ACC112 (cell line): Measurements from ENCODE around the gene SPOCK1.

Source experiments
- H2AFZ ChIP-seq: fragments of 200-600 bp; sonication (generic); one replicate; pipeline ENCODE4 v1.6.0; 2017; ENCODE audit warnings: antibody characterized with exemption, low read length; ENCODE audit not compliant: unreplicated experiment
- H3K27ac ChIP-seq: fragments of 200-600 bp; sonication (generic); 2 replicates; pipeline ENCODE4 v1.5.1; 2014; ENCODE audit warnings: low read depth, mild to moderate bottlenecking, antibody characterized with exemption, low read length, moderate library complexity
- H3K27me3 ChIP-seq: fragments of 200-600 bp; sonication (generic); 2 replicates; pipeline ENCODE4 v1.6.1; 2014; ENCODE audit warnings: mild to moderate bottlenecking, antibody characterized with exemption, low read length, moderate library complexity, mixed read lengths; ENCODE audit not compliant: insufficient read depth
- H3K36me3 ChIP-seq: fragments of 200-600 bp; sonication (generic); 2 replicates; pipeline ENCODE4 v1.6.1; 2016; ENCODE audit warnings: mild to moderate bottlenecking, antibody characterized with exemption, low read length, moderate library complexity, mixed read lengths; ENCODE audit not compliant: insufficient read depth
- H3K4me1 ChIP-seq: fragments of 200-600 bp; sonication (generic); one replicate; pipeline ENCODE4 v1.6.1; 2016; ENCODE audit warnings: low read length, mixed read lengths; ENCODE audit not compliant: insufficient read depth, unreplicated experiment, control insufficient read depth
- H3K4me3 ChIP-seq: fragments of 200-600 bp; sonication (generic); 2 replicates; pipeline ENCODE4 v1.5.1; 2014; ENCODE audit warnings: mild to moderate bottlenecking, low read depth, low read length
- H3K79me2 ChIP-seq: fragments of 200-600 bp; sonication (generic); one replicate; pipeline ENCODE4 v1.6.0; 2016; ENCODE audit warnings: low read length; ENCODE audit not compliant: control insufficient read depth, unreplicated experiment, insufficient read depth

The SPOCK1 gene

GRCh38 chr5:137303509-137303908 lies 195.6 kb downstream of the SPOCK1 start:
- Histone ChIP-seq H3K4me1 (peaks cover 27% of the 10 kb centered on the region), H3K4me3 (no peak overlapping the region), H3K36me3 (no peaks in the 10 kb centered on the region), H3K27me3 (no peaks in the 10 kb centered on the region), H2AFZ (no peak overlapping the region), H3K27ac (no peak overlapping the region), H3K79me2 (no peaks in the 10 kb centered on the region)

- Histone ChIP-seq H3K79me2 (no peaks in the 10 kb centered on the region), H3K36me3 (no peaks in the 10 kb centered on the region), H3K27me3 (no peaks in the 10 kb centered on the region), H3K4me1 (peaks cover 17% of the 10 kb centered on the region), H3K4me3 (peak overlapping the region; percentile 41), H2AFZ (peak overlapping the region; percentile 96), H3K27ac (peak overlapping the region; percentile 47)
Measured at GRCh38 chr5:137300411-137301240, 198.5 kb downstream of the SPOCK1 start.

GRCh38 chr5:137296213-137296781 lies 202.8 kb downstream of the SPOCK1 start:
- Histone ChIP-seq H3K27ac (no peak overlapping the region), H3K4me3 (no peak overlapping the region), H2AFZ (no peak overlapping the region), H3K4me1 (peaks cover 17% of the 10 kb centered on the region), H3K36me3 (no peaks in the 10 kb centered on the region), H3K27me3 (no peaks in the 10 kb centered on the region), H3K79me2 (no peaks in the 10 kb centered on the region)

GRCh38 chr5:137294604-137295003 lies 204.5 kb downstream of the SPOCK1 start:
- Histone ChIP-seq H3K27me3 (no peaks in the 10 kb centered on the region), H2AFZ (no peak overlapping the region), H3K79me2 (no peaks in the 10 kb centered on the region), H3K27ac (no peak overlapping the region), H3K4me1 (peaks cover under 1% of the 10 kb centered on the region), H3K36me3 (no peaks in the 10 kb centered on the region), H3K4me3 (no peak overlapping the region)

GRCh38 chr5:137292461-137293027 lies 206.6 kb downstream of the SPOCK1 start:
- H3K4me3 ChIP-seq: no peak overlapping the region
- H3K36me3 ChIP-seq: no peaks in the 10 kb centered on the region
- no peaks in the 10 kb centered on the region for H3K27me3 ChIP-seq
- H3K4me1 ChIP-seq: no peaks in the 10 kb centered on the region
- no peaks in the 10 kb centered on the region for H3K79me2 ChIP-seq
- H3K27ac ChIP-seq: no peak overlapping the region
- no peak overlapping the region for H2AFZ ChIP-seq

- no peaks in the 10 kb centered on the region for H3K36me3 ChIP-seq
- H3K4me3 ChIP-seq: no peak overlapping the region
- H3K27me3 ChIP-seq: no peaks in the 10 kb centered on the region
- H3K4me1 ChIP-seq: no peaks in the 10 kb centered on the region
- H2AFZ ChIP-seq: no peak overlapping the region
- H3K79me2 ChIP-seq: no peaks in the 10 kb centered on the region
- no peak overlapping the region for H3K27ac ChIP-seq
Measured at GRCh38 chr5:137291436-137291835, 207.7 kb downstream of the SPOCK1 start.

GRCh38 chr5:137291031-137291430 lies 208.1 kb downstream of the SPOCK1 start:
- no peaks in the 10 kb centered on the region for H3K4me1 ChIP-seq
- H3K79me2 ChIP-seq: no peaks in the 10 kb centered on the region
- no peaks in the 10 kb centered on the region for H3K36me3 ChIP-seq
- H3K27ac ChIP-seq: no peak overlapping the region
- no peak overlapping the region for H2AFZ ChIP-seq
- H3K4me3 ChIP-seq: no peak overlapping the region
- no peaks in the 10 kb centered on the region for H3K27me3 ChIP-seq

- Histone ChIP-seq H3K79me2 (no peaks in the 10 kb centered on the region), H3K36me3 (no peaks in the 10 kb centered on the region), H3K4me3 (no peak overlapping the region), H3K4me1 (no peaks in the 10 kb centered on the region), H2AFZ (no peak overlapping the region), H3K27ac (no peak overlapping the region), H3K27me3 (no peaks in the 10 kb centered on the region)
Measured at GRCh38 chr5:137290373-137290772, 208.8 kb downstream of the SPOCK1 start.

GRCh38 chr5:137289856-137290255 lies 209.3 kb downstream of the SPOCK1 start:
- H3K4me3 ChIP-seq: no peak overlapping the region
- no peaks in the 10 kb centered on the region for H3K79me2 ChIP-seq
- H3K27ac ChIP-seq: no peak overlapping the region
- no peak overlapping the region for H2AFZ ChIP-seq
- no peaks in the 10 kb centered on the region for H3K4me1 ChIP-seq
- no peaks in the 10 kb centered on the region for H3K27me3 ChIP-seq
- no peaks in the 10 kb centered on the region for H3K36me3 ChIP-seq

- Histone ChIP-seq H3K4me3 (no peak overlapping the region), H3K79me2 (no peaks in the 10 kb centered on the region)
Measured at GRCh38 chr5:137287569-137287968, 211.6 kb downstream of the SPOCK1 start.

More at GRCh38 chr5:137287569-137287968, 211.6 kb downstream of the SPOCK1 start:
- H3K36me3 ChIP-seq: no peaks in the 10 kb centered on the region
- no peaks in the 10 kb centered on the region for H3K4me1 ChIP-seq
- H3K27me3 ChIP-seq: no peaks in the 10 kb centered on the region
- no peak overlapping the region for H2AFZ ChIP-seq
- no peak overlapping the region for H3K27ac ChIP-seq
